Transverse colon (tissue), 4 donors: ENCODE results near the gene EYA4. TPM values are rescaled to one million over a fixed set of nuclear protein-coding genes. Genes with fewer than 3 reads are reported as not detected.

Experiments
- DNase-seq: peaks from one replicate; pipeline ENCODE4 v3.0.0-alpha.2; 2019
- H3K27ac ChIP-seq, 4 donors: fragments of 200-600 bp; sonication (generic); 2 replicates each; pipeline ENCODE4 v1.5.1; 2016 to 2018; ENCODE audit warnings: inconsistent platforms in 4 of 4
- H3K27me3 ChIP-seq: fragments of 200-600 bp; sonication (generic); 2 replicates; pipeline ENCODE4 v1.5.1; 2017; ENCODE audit warnings: inconsistent platforms
- H3K36me3 ChIP-seq, 4 donors: fragments of 200-600 bp; sonication (generic); 2 replicates each; pipeline ENCODE4 v1.5.1; 2017 to 2019; ENCODE audit warnings: inconsistent platforms in 4 of 4
- H3K4me1 ChIP-seq, 4 donors: fragments of 200-600 bp; sonication (generic); 2 replicates each; pipeline ENCODE4 v1.5.1; 2017 to 2020; ENCODE audit warnings: inconsistent platforms in 4 of 4
- H3K4me3 ChIP-seq, 4 donors: fragments of 200-600 bp; sonication (generic); 1 replicate in 1 of 4; 2 replicates in 3 of 4; pipeline versions ENCODE4 v1.5.1 to v1.6.1; 2017 to 2019; ENCODE audit warnings: inconsistent platforms in 4 of 4
- H3K9me3 ChIP-seq, 2 donors: fragments of 200-600 bp; sonication (generic); 2 replicates each; pipeline ENCODE4 v1.5.1; 2017 to 2019; ENCODE audit warnings: inconsistent platforms in 2 of 2
- EP300 ChIP-seq: sonication (generic); formaldehyde crosslinking; IDR thresholded peaks from one replicate; pipeline ENCODE4 v1.6.1; 2017; ENCODE audit warnings: antibody characterized with exemption, low read depth
- POLR2A ChIP-seq: fragments of 450-650 bp; IDR thresholded peaks from one replicate; pipeline ENCODE4 v1.6.1; 2016; ENCODE audit warnings: antibody characterized with exemption, mild to moderate bottlenecking, moderate library complexity
- POLR2AphosphoS5 ChIP-seq, 3 donors: sonication (generic); formaldehyde crosslinking; IDR thresholded peaks; one replicate each; pipeline ENCODE4 v1.6.1; 2016; ENCODE audit warnings: antibody characterized with exemption in 3 of 3
- WGBS, 2 donors: methylation state at CpG; one replicate each; pipeline ENCODE4 v1.1.5; 2018; ENCODE audit warnings: low coverage in 1 of 2; 5-methylcytosine and 5-hydroxymethylcytosine counted together
- in situ Hi-C, 4 donors: fragments of 200-750 bp; cut with MboI; loops; one replicate each; pipeline versions ENCODE4 v1.15.0 to v1.15.1; 2017; ENCODE audit warnings: low sequenced_read_pairs in 3 of 4, low pct_ligation_motif_present in 1 of 4, low pct_unique_long_range_greater_than_20kb in 1 of 4
- intact Hi-C: fragments of 100-400 bp; cut with DNase I; formaldehyde crosslinking; loops from one replicate; pipeline ENCODE4 v1.15.1; 2023; ENCODE audit warnings: low total_unique reads
- total RNA-seq, 4 donors: library from RNA; depleted of rRNA; stranded (reverse); fragments of >200 nt; gene quantifications; one replicate each; pipeline ENCODE4 v1.1.0, GENCODE V29; 2016
- TF ChIP-seq, protein P1 (sequence below), 5 experiments: fragments of 200-600 bp in 3 of 5; fragments of 450-650 bp in 2 of 5; sonication (generic) in 3 of 5; IDR thresholded peaks; 1 replicate in 2 of 5; 2 replicates in 3 of 5; pipeline ENCODE4 v1.5.1; 2016 to 2017; ENCODE audit warnings: antibody characterized with exemption in 5 of 5, inconsistent platforms in 3 of 5, mild to moderate bottlenecking in 2 of 5, moderate library complexity in 1 of 5

EYA4 gene
- total RNA-seq, 4 donors from 2014 or later: 0.27 to 0.64 TPM; not detected in 2

GRCh38 chr6:133208183-133208755, 32.9 kb upstream of the EYA4 start:
- in situ Hi-C loops: no loop called here
- 77 to 82% methylated on average over 4 of the region's 4 CpGs for WGBS, 2 donors
- H3K27ac ChIP-seq: no peak overlapping the region

GRCh38 chr6:133214267-133214666, 26.9 kb upstream of the EYA4 start:
- intact Hi-C loops: no loop called here
- no peak for TF ChIP-seq EP300
- TF ChIP-seq POLR2AphosphoS5 (IDR thresholded peaks at IDR 0.05): no peak
- TF ChIP-seq, protein P1, sequence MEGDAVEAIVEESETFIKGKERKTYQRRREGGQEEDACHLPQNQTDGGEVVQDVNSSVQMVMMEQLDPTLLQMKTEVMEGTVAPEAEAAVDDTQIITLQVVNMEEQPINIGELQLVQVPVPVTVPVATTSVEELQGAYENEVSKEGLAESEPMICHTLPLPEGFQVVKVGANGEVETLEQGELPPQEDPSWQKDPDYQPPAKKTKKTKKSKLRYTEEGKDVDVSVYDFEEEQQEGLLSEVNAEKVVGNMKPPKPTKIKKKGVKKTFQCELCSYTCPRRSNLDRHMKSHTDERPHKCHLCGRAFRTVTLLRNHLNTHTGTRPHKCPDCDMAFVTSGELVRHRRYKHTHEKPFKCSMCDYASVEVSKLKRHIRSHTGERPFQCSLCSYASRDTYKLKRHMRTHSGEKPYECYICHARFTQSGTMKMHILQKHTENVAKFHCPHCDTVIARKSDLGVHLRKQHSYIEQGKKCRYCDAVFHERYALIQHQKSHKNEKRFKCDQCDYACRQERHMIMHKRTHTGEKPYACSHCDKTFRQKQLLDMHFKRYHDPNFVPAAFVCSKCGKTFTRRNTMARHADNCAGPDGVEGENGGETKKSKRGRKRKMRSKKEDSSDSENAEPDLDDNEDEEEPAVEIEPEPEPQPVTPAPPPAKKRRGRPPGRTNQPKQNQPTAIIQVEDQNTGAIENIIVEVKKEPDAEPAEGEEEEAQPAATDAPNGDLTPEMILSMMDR (IDR thresholded peaks at IDR 0.05): no peak
- TF ChIP-seq POLR2A: no peak
- H3K4me3 ChIP-seq: no peak overlapping the region
- 16 to 27% methylated on average over 2 of the region's 2 CpGs for WGBS, 2 donors
- in situ Hi-C loops: no loop called here
- no peak overlapping the region for H3K27ac ChIP-seq
- no peaks in the 10 kb centered on the region for H3K36me3 ChIP-seq
- H3K9me3 ChIP-seq: no peaks in the 10 kb centered on the region
- DNase-seq: no peak
- no peaks in the 10 kb centered on the region for H3K4me1 ChIP-seq
- no peaks in the 10 kb centered on the region for H3K27me3 ChIP-seq

More at GRCh38 chr6:133208183-133208755, 32.9 kb upstream of the EYA4 start:
- TF ChIP-seq, protein P1 (IDR thresholded peaks at IDR 0.05): no peak
- TF ChIP-seq POLR2A (no peak), EP300 (no peak), POLR2AphosphoS5 (IDR thresholded peaks at IDR 0.05) (no peak)
- Histone ChIP-seq H3K4me3 (no peak overlapping the region), H3K4me1 (no peaks in the 10 kb centered on the region), H3K36me3 (no peaks in the 10 kb centered on the region), H3K27me3 (no peaks in the 10 kb centered on the region), H3K9me3 (no peaks in the 10 kb centered on the region)
- intact Hi-C loops: no loop called here
- no peak for DNase-seq

DNA sequence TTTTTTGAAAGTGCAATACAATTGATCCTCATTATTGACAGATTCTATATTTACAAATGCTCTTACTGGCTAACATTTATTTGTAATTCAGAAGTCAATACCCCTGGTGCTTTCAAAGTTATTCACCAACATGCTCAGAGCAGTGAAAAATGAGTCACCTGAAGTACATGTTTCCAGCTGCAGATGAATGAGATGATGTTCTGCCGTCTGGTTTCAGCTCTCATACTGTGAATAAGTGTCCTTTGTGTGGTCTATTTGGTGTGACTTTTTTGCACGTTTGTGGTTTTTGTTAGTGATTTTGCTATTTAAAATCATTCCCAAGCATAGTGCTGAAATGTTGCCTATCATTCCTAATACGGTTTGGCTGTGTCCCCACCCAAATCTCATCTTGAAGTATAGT, 22.3 kb upstream of the EYA4 start:
- Histone ChIP-seq H3K9me3 (no peaks in the 10 kb centered on the region), H3K4me1 (no peaks in the 10 kb centered on the region), H3K27ac (no peak overlapping the region), H3K27me3 (no peaks in the 10 kb centered on the region), H3K4me3 (no peak overlapping the region), H3K36me3 (no peaks in the 10 kb centered on the region)
- WGBS, 2 donors: 42 to 85% methylated on average over 2 to 3 of the region's 3 CpGs
- TF ChIP-seq EP300 (no peak), POLR2A (no peak), POLR2AphosphoS5 (IDR thresholded peaks at IDR 0.05) (no peak)
- TF ChIP-seq, protein P1 (IDR thresholded peaks at IDR 0.05): no peak
- intact Hi-C loops: no loop called here
- in situ Hi-C loops: no loop called here
- DNase-seq: no peak

DNA sequence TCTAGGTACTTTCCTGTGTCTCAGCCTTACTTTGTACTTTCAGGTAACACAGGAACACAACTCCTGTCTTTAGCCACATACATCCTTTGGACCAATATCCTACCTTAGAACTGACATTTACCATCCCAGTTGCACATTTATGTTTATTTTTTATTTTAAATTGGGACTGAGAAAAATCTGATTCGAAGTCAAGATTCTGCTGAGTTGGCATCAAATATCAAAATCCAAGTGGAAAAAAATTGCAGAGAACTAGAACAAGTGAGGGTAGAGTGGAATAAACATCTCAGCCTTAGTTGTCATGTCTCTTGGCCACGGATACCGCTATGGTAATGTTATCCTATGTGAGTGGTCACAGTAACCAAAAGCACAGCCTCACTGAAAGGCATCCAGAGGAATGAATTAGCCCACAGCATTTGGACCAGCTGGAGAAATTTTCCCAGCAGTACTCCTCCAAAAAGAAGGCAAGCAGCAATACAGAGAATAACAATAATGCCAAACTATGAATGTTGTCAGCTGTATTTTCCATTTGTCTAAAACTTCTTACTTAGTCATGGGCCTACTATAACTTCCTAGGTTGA, 17.6 kb upstream of the EYA4 start:
- Histone ChIP-seq H3K27ac (no peak overlapping the region), H3K4me3 (no peak overlapping the region), H3K36me3 (no peaks in the 10 kb centered on the region), H3K27me3 (no peaks in the 10 kb centered on the region), H3K4me1 (no peaks in the 10 kb centered on the region), H3K9me3 (no peaks in the 10 kb centered on the region)
- intact Hi-C loops (no loop called here), in situ Hi-C loops (no loop called here)
- WGBS, 2 donors: 84 to 90% methylated on average over 3 of the region's 3 CpGs
- no peak for DNase-seq
- TF ChIP-seq, protein P1 (IDR thresholded peaks at IDR 0.05): no peak
- TF ChIP-seq POLR2A: no peak
- no peak for TF ChIP-seq POLR2AphosphoS5 (IDR thresholded peaks at IDR 0.05)
- no peak for TF ChIP-seq EP300
